ENCODE measurements around the gene SAMD8. TPM values are rescaled to one million over a fixed set of nuclear protein-coding genes. Genes with fewer than 3 reads are reported as not detected.

The SAMD8 gene
- total and polyA plus RNA-seq, 2 of the 8 experiments (the other 6 are each of a cell fraction or from before 2014, with no cell fraction given): 11.7 to 20.9 TPM

GRCh38 chr10:75195035-75195763, 83.7 kb downstream of the SAMD8 start (continued):
- TF ChIP-seq HDAC2 (IDR thresholded peaks at IDR 0.05; ENCODE audit: borderline replicate concordance in 1 of 2, low read depth in 2 of 2, low read length in 2 of 2) (no peak), RXRA (IDR thresholded peaks at IDR 0.05; ENCODE audit: insufficient read depth, low read depth, low read length) (no peak), POU5F1 (IDR thresholded peaks at IDR 0.05; ENCODE audit: low read depth, low read length) (no peak)

Data from H1 (cell line).